HG02623 (cell line): ENCODE measurements around the gene METRN.
"Not testable (repeated sequence)": the region's sequence is repeated elsewhere in the genome, so short reads cannot be mapped to it uniquely, and the experiment has no call there.

Source experiments
- ATAC-seq: cut with Tn5 transposase; IDR thresholded peaks from one replicate; pipeline ENCODE4 v1.9.1; 2021; ENCODE audit warnings: moderate library complexity; ENCODE audit not compliant: unreplicated experiment

Gene METRN

DNA sequence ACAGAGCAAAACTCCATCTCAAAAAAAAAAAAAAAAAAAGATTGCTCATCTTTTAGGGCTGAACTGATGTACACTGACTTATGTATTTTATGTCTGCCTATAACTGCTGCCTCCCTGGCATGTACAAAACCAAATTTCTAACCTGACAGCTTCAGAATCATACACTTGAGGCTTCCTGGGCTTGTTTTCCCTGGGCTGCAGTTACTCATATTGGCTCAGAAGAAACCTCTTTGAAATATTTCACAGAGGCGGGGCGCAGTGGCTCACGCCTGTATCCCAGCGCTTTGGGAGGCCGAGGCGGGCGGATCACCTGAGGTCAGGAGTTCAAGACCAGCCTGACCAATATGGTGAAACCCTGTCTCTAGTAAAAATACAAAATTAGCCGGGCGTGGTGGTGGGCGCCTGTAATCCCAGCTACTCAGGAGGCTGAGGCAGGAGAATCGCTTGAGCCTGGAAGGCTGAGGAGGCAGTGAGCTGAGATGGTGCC is 39.2 kb downstream of the METRN start:
- ATAC-seq: not testable (repeated sequence)

DNA sequence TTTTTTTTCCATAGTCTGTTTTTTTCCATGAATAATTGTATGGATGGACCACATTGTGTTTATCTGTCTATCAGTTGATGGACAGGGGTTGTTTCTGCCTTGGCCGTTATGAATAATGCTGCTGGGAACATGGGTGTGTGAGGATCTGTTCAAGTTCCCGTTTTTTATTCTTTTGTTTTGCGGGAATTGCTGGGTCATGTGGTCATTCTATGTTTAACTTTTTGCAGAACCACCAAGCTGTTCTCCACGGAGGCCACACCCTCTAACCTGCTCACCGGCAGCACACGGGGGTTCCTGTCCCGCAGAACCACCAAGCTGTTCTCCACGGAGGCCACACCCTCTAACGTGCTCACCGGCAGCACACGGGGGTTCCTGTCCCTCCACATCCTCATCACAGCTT is 39.7 kb downstream of the METRN start:
- no peak for ATAC-seq

DNA sequence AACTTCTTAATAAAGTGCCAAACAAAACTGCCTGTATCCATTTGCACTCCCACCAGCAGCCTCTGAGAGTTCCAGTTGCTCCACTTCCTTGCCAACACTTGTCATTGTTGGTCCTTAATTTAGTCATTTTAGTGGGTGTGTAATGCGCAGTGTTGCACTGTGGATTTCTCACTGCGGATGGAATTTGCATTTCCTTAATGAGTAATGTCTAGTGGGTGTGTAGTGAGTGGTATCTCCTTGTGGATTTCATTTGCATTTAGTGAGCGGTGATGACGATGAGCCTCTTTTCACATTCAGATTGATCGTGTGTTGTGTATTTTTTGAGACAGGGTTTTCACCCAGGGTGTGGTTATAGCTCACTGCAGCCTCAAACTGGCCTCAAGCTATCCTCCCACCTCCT is 41.5 kb downstream of the METRN start:
- no peak for ATAC-seq

DNA sequence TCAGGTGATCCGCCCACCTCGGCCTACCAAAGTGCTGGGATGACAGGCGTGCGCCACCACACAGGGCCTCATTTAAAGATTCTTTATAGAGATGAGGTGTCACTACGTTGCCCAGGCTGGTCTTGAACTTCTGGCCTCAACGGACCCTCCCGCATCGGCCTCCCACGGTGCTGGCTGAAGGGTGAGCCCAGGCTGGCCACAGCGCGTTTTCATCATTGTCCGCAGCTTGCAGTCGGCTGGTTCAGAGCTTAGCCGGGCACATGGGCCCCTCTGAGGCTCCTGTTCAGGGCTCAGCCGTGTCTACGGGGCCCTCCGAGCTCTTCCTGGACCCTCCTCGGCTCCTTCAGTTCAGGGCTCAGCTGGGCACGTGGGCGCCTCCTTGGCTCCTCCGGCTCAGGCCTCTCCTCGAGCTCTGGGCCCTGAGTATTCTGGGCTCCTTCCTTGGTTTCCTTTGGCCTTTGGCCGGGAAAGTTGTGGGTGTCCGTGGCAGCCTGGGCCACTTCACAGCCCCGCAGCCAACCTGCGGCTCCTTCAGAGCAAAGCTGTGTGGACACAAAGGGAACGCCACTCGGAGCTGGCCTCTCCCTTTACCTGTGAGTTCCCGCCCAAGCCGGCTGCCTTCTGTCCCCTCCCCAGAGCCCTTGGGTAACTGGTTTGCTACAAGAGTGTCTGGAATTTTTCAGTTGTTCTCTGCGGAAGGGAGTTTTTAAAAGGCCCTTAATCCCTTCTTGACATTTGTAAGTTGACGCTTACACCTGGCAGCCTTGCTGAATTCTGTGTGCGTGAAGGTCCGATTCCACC is 44.4 kb downstream of the METRN start:
- ATAC-seq: no peak

DNA sequence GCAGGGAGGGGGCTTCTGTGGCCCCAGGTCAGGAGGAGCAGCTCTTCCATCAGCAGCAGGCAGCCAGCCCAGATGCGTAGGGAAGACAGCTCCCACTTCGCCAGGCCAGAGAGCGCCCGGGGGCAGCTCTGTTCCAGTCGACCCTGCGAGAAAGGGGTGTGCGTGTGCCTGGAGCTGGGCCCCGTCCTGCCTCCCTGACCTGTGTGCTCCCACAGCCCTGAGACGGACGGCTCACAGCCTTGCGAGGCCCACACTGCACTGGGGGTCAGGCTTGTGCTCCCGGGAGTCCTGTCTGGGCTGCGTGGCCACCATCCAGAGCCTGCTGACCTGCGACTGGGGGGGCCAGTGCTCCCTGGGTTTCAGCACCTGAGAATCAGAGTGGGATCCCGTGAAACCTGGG is 45.1 kb downstream of the METRN start:
- no peak for ATAC-seq

DNA sequence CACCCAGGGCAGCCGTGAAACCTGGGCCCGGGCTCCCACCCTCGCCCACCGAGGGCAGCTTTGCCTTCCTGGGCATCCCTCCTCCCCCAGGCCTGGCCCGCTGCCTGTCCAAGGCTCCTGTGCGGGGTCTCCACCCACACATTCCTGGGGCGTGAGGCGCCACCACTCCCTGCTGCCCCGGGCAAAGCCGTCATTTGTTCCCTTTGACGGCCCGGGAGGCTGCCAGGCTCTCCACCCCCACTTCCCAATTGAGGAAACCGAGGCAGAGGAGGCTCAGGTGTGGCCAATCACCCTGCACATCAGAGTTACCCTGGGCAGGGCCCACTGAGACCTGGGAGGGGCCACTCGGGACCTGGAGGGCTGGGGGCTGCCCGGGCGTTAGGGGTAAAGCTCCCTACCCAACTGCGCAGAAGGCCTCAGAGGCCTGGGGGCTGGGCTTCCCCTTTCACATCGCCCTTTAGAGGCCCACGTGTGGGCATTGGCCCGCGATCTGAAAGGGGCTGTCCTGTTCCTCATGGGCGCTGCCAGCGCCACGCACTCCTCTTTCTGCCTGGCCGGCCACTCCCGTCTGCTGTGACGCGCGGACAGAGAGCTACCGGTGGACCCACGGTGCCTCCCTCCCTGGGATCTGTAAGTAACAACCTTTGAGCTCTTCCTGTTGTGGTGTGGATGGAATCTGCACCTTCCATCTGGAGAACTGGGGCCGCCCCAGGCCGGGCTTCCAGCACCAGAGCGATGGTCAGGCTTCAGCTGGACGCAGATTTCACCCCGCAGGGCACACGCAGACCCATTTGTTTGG is 45.8 kb downstream of the METRN start, which contains the start of gene MSLN:
MSLN (plus strand) TSS at position 190 of the 799 bp plus-strand sequence. CDS start 1,947 bp downstream, outside the sequence.
- ATAC-seq: no peak

DNA sequence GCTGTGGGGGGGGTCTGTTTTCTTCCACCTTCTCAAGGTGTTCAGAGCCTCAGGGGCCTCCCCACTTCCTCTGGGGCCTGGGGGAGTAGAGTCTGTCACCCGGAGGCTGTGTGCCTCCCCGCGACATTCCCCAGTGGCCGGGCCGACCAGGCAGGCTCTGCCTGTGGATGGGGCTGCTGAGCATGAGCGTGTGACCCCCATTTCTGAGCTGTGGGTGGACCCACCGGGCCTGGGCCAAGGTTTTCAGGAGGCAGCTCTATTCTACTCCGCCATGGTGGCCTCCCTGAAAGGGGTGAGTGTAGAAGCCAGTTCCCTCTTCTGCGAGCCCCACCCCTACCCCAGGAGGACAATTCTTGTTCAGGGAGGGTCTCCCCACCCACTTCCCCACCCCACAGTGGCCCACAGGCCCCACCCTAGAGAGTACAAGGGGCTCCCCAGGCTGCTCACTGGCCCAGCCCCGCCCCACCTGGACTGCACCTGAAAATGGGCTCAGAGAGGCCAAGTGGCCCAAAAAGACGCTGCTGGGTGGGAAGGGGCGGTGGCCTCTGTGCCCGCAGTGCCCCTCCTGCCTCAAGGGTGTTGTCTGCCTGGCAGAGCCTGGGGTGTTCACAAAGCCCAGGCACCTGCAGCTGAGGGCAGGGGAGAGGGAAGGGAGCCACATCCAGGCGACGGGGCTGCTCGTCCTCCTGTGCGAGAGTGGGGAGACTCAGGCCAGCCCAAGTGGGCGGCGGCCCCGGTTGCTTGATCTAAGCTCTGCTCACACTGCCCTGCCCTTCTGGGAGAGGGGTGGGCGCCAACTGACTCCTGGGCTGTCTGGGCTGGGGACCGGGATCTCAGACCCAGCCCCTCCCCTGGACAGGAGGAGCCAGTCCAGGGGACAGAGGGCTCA is 47.0 kb downstream of the METRN start:
- ATAC-seq: no peak

DNA sequence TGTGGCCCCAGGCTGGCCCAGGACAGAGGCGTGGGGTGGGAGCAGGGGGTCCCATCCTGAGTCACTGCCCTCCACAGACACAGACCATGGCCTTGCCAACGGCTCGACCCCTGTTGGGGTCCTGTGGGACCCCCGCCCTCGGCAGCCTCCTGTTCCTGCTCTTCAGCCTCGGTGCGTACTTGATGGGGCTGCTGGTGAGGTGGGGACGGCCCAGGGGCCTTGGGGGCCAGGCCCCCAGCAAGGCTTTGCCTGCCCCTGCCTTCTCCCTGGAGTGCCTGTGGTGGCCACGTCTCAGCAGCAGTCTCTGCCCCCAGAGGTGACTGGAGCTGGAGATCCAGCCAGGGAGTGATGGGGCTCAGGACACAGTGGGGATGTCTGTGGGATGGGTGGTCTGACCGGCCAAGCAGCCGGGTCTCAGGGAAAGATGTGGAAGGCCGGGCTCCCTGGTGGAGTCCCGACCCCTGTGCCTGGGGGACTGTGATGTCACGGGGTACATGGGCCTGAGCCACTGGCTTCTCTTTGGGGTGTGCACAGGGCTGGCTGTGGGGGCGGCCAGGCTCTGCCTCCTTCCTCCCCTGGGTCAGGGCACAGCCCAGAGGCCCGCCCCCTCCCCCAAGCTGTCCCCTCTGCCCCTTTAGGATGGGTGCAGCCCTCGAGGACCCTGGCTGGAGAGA is 47.8 kb downstream of the METRN start:
- no peak for ATAC-seq

DNA sequence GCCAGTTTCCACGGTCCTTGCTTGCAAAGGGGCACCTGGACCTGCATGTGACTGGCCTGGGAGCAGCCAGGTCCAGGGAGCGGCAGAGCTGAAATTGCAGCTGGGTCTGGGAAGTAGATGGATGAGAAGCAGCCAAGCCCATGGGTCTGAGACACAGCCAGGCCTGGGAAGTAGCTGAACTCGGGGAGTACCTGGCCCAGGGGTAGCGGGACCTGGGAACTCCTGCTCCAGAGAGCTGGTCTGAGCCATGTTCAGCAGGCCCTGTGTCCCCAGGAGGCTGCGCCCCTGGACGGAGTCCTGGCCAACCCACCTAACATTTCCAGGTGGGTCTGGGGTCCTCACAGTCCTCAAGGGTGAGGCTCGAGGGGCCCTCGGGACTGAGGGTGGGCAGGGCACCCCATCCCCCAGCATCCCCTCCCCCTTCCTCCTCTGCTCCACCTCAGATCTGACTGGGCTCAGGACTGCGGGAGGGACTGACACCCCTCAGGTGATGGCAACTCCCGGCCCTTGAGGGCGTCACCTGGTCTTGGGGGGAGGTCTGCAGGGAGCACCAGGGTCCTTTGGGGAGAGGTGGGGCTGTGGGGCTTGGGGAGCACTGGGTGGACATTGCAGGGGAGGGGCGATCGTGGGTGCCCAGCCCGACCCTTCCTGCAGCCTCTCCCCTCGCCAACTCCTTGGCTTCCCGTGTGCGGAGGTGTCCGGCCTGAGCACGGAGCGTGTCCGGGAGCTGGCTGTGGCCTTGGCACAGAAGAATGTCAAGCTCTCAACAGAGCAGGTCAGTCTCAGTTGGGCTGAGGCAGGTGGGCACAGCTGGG is 48.7 kb downstream of the METRN start:
- no peak for ATAC-seq

DNA sequence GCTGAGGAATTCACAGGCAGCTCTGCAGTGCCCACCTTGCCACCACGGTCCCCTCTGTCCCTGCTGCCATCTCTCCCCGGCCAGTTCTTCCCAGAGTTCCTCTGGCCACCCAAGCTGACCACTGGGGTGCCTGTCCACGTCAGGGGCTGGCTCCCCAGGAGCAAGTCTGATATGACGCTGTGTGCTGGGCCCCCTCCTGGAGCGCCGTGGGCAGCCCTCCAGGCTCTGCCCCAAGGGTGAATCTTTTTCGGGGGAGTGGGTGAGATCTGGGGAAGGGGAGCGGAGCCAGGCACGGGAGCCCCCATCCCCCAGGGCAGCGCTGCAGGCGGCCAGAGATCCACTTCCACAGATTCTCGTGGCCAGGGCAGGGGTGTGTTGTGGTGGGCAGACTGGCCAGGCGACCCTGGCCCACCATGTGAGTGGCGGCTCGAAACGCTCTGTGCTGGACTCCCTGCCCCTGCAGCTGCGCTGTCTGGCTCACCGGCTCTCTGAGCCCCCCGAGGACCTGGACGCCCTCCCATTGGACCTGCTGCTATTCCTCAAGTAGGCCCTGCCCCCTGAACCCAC is 49.3 kb downstream of the METRN start:
- no peak for ATAC-seq

DNA sequence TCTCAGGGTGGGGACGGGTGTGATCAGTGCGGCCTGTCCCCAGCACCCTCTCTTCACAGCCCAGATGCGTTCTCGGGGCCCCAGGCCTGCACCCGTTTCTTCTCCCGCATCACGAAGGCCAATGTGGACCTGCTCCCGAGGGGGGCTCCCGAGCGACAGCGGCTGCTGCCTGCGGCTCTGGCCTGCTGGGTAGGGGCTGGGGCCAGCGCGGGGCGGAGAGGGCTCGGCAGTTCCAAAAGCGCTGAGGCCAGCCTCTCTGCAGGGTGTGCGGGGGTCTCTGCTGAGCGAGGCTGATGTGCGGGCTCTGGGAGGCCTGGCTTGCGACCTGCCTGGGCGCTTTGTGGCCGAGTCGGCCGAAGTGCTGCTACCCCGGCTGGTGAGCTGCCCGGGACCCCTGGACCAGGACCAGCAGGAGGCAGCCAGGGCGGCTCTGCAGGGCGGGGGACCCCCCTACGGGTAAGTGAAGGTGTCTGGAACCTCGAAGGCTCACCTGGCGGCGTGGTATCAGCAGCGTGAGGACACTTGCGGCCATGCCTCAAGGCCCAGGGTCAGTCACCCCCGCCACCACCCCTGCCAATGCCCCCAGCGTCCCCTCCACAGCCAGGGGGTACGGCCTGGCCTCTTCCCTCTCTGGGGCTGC is 50.0 kb downstream of the METRN start:
- ATAC-seq: no peak

DNA sequence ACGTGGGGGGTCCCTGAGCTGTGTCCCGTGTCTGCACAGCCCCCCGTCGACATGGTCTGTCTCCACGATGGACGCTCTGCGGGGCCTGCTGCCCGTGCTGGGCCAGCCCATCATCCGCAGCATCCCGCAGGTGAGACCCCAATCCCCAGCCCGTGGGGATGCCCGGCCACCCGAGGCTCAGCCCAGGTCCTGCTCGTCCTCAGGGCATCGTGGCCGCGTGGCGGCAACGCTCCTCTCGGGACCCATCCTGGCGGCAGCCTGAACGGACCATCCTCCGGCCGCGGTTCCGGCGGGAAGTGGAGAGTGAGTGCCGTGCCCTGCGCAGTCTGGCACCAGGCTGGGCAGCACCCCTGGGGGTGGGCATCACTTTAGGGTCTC is 50.6 kb downstream of the METRN start:
- ATAC-seq: no peak

DNA sequence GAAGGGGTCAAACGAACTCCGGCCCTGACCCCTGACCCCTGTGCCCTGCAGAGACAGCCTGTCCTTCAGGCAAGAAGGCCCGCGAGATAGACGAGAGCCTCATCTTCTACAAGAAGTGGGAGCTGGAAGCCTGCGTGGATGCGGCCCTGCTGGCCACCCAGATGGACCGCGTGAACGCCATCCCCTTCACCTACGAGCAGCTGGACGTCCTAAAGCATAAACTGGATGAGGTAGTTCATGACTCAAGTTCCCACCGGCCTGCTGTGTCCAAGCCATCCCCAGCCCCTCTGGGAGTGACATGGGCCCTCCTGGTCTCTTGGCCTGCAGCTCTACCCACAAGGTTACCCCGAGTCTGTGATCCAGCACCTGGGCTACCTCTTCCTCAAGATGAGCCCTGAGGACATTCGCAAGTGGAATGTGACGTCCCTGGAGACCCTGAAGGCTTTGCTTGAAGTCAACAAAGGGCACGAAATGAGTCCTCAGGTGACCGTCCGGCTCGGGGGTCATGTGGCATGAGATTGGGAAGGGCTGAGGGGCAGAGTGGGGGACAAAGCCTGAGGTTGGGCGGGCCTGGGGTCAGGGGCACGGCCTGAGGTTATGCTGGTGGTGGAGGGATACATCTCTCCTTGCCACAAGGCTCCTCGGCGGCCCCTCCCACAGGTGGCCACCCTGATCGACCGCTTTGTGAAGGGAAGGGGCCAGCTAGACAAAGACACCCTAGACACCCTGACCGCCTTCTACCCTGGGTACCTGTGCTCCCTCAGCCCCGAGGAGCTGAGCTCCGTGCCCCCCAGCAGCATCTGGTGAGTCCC is 51.3 kb downstream of the METRN start:
- ATAC-seq: no peak

DNA sequence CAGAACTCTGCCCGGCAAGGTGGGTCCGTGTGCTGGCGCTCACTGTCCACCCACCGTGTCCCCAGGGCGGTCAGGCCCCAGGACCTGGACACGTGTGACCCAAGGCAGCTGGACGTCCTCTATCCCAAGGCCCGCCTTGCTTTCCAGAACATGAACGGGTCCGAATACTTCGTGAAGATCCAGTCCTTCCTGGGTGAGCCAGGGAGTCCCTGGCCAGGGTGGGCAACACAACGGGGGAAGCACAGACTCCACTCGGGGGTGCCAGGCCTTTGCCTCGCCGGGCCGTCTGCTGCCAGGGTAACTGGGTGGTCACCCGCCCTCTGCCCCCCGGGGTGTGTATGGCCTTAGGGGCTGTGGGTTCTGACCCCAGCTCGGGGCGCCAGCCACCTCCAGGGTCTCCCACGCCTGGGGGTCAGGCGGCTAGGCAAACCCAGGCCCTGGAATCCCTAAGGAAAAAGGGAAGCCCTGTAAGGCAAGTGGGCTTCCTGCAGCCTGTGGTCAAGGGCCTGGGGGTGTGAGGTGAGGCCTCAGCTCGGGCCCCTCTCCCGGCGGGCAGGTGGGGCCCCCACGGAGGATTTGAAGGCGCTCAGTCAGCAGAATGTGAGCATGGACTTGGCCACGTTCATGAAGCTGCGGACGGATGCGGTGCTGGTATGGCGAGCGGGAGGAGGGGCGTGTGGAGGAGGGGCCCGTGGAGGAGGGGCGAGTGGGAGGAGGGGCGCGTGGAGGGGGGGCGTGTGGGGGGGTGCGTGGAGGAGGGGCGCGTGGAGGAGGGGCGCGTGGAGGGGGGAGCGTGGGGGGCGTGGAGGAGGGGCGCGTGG is 52.1 kb downstream of the METRN start:
- no peak for ATAC-seq

DNA sequence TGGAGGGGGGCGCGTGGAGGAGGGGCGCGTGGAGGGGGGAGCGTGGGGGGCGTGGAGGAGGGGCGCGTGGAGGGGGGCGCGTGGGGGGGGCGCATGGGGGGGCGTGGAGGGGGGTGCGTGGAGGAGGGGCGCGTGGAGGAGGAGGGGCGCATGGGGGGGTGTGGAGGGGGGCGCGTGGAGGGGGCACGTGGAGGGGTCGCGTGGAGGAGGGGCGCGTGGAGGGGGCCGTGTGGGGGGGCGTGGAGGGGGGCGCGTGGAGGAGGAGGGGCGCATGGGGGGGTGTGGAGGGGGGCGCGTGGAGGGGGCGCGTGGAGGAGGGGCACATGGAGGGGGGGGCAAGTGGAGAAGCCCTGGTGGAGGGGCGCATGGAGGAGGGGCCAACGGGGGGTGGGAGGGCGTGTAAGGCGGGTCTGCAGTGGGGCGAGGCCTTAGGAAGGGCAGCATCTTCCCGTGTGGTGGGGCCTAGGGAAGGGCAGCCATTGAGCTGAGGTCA is 52.9 kb downstream of the METRN start:
- no peak for ATAC-seq

DNA sequence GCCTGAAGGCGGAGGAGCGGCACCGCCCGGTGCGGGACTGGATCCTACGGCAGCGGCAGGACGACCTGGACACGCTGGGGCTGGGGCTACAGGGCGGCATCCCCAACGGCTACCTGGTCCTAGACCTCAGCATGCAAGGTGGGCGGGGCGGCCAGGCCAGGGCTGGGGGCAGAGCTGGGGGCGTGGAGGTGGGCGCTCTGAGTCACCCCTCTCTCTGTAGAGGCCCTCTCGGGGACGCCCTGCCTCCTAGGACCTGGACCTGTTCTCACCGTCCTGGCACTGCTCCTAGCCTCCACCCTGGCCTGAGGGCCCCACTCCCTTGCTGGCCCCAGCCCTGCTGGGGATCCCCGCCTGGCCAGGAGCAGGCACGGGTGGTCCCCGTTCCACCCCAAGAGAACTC is 53.5 kb downstream of the METRN start:
- no peak for ATAC-seq
